GM12873 (cell line): ENCODE measurements around the gene ZNF581.

Experiments used
- TF ChIP-seq, protein P1 (sequence below): IDR thresholded peaks from 2 replicates; pipeline ENCODE4 v1.5.1; 2012; ENCODE audit warnings: low read depth, mild to moderate bottlenecking, moderate library complexity, low read length, control low read depth; ENCODE audit not compliant: insufficient read depth; ENCODE audit errors: missing control alignments

ZNF581 gene

DNA sequence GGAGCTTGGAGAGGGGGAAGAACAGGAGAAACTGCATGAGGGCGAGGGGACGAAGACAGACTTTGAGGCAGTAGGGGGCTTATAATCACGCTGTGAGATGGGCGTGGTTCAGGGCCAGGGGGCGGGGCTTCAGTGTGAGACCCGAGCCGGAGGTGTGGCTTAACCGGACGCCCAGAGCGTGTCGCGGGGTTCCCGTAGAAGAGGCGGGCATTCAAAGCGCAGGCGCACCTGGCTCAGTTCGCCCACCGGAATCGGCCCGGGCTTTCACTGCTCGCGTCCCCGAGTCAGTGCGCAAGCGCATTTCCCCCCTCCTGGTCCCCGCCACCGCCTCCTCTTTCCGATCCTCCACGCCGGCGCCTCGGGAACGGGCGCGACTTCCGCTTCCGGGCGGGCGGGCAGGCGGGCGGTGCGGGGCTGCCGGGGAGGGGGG is 38.2 kb upstream of the ZNF581 start:
- TF ChIP-seq, protein P1, sequence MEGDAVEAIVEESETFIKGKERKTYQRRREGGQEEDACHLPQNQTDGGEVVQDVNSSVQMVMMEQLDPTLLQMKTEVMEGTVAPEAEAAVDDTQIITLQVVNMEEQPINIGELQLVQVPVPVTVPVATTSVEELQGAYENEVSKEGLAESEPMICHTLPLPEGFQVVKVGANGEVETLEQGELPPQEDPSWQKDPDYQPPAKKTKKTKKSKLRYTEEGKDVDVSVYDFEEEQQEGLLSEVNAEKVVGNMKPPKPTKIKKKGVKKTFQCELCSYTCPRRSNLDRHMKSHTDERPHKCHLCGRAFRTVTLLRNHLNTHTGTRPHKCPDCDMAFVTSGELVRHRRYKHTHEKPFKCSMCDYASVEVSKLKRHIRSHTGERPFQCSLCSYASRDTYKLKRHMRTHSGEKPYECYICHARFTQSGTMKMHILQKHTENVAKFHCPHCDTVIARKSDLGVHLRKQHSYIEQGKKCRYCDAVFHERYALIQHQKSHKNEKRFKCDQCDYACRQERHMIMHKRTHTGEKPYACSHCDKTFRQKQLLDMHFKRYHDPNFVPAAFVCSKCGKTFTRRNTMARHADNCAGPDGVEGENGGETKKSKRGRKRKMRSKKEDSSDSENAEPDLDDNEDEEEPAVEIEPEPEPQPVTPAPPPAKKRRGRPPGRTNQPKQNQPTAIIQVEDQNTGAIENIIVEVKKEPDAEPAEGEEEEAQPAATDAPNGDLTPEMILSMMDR = no peak

DNA sequence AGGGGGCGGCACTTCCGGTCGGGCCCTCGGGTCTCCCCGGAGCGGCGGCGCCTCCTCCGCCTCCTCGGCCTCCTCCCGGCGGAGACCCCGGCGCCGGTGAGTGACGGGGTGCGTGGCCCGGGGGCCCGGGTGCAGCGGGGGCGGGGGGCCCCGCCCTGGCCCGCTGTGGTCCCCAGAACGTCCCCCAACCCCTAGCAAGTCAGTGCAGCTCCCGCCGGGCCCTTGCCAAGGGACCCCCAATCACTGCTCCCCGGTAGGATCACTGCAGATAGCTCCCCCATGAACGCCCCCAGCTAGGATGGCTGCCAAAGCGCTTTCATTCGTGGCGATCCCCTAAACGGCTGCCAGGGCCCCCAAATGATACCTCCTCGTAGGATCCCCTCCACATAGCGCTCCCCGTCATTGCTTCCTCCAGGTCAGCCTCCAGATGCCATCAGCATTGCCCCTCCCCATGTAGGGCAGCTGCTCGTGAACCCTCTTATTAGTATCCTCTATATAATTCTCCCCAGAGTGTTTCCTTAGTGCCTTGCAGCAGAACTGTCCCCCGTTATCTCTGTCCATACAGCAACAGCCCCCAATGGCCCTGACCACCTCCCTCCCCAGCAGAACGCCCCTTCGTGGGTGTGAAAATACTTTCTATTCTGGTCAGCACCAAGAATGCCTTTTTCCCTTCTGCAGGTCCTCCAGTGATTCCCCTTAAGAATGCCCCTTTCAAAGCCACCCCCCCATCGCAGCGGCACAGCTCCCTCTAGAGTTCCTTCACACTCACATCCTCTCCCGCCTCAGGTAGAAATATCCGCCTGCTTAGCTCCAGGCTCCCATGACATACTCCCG is 37.6 kb upstream of the ZNF581 start, which contains the start of gene ZNF865:
TSS of gene ZNF865 (plus strand) at position 11 of the 834 bp plus-strand sequence. CDS start 7,972 bp downstream, outside the sequence.
- TF ChIP-seq, protein P1 = peak; percentile 84

DNA sequence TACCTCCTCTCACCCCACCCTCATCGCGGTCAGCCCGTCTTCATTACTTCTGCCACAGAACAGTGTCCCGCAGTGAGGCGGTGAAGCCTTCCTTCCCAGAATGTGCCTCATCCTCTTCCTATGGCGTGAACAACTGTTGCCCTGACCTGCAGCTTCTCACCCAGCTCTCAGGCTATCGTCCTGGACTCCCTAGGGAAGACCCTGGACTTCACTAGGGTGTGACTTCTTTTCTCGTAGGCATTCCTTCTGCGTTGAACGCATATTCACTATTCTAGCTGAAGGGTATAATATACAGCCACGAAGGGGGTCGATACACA is 37.0 kb upstream of the ZNF581 start:
- TF ChIP-seq, protein P1 = no peak

DNA sequence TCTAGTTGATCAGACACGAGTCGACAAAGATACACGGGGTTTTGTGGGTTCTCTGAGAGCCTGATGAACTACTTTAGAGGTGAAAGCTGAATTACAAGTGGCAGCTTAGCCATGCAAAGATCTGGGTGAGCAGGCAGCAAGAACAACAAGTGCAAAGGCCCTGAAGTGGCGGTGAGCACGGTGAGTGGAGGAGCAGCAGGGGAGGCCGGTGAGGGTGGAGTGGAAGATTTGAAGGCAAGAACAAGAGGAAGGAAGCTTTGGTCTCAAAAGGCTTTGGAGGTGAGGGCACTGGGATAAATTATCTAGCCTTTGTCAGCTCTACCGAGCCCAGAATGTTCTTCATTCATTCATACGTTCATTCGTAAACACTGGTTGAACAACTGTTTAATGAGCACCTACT is 36.6 kb upstream of the ZNF581 start:
- TF ChIP-seq, protein P1 = no peak

DNA sequence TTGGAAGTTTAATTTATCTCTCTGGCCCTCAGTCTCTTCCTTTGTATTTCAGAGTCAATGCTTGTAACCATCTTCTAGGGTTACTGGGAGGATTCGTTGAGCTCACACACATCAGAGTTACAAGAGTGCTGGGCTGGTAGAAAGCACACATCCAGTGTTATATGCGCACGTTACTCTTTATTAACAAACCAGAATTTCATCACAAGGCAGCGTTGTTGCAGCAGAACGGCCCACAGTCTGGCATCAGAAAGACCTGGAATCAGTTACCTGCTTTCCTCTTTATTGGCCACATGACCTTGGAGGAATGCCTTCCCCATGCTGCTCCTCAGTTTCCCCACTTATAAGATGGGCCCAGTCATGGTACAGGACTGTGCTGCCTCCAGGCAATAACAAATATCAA is 34.1 kb upstream of the ZNF581 start:
- TF ChIP-seq, protein P1 = no peak

DNA sequence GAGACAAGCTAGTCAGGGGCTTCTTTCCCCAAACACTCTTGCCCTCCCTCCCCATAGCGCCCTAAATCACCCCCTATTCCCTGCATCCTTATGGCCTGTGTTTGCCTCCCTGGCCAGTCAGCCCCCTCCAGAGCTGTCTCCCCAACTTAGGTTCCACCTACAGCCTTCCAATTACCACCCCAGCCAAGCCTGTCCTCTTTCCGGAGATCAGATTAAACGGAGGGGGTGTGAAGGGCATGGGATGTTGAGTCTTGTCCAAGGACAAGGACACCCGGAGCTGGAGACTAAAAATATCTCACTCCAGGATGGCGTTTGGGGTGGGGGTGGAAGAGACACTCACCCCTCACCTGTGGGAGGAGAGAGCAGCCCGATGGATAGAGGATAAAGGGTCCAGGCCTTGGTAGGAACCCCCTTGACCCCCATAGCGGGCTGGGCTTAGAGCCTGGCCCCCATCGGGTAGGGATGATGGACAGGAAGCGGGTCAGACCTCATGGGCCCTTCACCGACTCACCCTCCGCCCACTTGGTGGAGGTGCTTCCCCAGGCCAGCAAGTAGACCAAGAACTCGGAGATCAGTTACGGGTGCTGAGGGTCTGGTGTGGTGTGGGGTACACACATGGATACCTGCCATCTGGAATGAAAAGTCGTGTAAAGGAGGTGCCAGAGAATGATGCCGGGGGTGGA is 32.0 kb upstream of the ZNF581 start:
- TF ChIP-seq, protein P1 = no peak

DNA sequence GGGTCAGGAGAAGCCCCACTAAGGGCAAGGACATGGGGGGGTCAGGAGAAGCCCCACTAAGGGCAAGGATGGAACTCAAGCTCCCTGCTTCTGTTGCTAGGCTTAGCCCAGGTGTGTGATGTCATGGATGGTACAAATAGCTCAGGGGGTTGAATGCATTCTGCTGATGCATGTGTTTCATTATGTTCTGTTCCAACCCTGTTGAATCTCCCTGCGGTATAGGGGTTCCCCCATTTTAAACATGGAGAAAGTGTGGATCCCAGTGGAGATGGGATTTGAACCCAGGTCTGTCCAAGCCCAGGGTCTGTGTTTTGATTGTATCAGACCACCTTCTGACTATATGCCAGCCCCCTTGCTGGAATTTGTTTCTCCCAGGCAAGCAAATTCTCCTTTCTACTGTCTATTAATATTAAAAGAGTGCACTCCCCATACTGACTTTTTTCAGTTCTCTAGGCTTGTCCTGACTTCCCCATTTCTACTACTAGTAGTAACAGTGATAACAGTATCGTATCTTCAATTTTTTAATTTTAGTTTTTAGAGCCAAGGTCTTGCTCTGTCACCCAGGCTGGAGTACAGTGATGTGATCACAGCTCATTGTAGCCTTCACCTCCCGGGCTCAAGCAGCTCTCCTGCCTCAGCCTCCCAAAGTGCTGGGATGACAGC is 31.3 kb upstream of the ZNF581 start:
- TF ChIP-seq, protein P1 = no peak
